Activated B cell treated with CpG ODN at 0.5 μM for 24 hours (primary cell): ENCODE data around the gene GRAMD2B. TPM values are rescaled to one million over a fixed set of nuclear protein-coding genes. Genes with fewer than 3 reads are reported as not detected.

Source experiments
- ATAC-seq: fragments of 200-7000 bp; cut with Tn5 transposase; one replicate; pipeline ENCODE4 v1.10.0; 2021; ENCODE audit warnings: low read depth, mild to moderate bottlenecking, moderate library complexity
- CTCF ChIA-PET: fragments of 350-600 bp; sonication (Branson Sonifier 250); formaldehyde crosslinking; loops from one replicate; lab custom pipeline; 2021; ENCODE audit warnings: antibody characterized with exemption; lab: Charles Lee
- POLR2A ChIA-PET: fragments of 350-600 bp; sonication (Branson Sonifier 250); formaldehyde crosslinking; loops from one replicate; lab custom pipeline; 2021; ENCODE audit warnings: antibody characterized with exemption; lab: Charles Lee
- DNase-seq: peaks from one replicate; pipeline ENCODE4 v3.0.0; 2022
- H3K27ac Mint-ChIP-seq: one replicate; pipeline ENCODE4 v1.8.0; 2020; ENCODE audit warnings: mixed read lengths
- H3K27me3 Mint-ChIP-seq: one replicate; pipeline ENCODE4 v1.8.0; 2021; ENCODE audit warnings: mixed read lengths
- H3K36me3 Mint-ChIP-seq: one replicate; pipeline ENCODE4 v1.8.0; 2021; ENCODE audit warnings: low read depth, mixed read lengths
- H3K4me1 Mint-ChIP-seq: one replicate; pipeline ENCODE4 v1.8.0; 2021; ENCODE audit warnings: mixed read lengths
- H3K4me3 Mint-ChIP-seq: one replicate; pipeline ENCODE4 v1.8.0; 2020; ENCODE audit warnings: mild to moderate bottlenecking, mixed read lengths
- H3K9me3 Mint-ChIP-seq: one replicate; pipeline ENCODE4 v1.8.0; 2020; ENCODE audit warnings: mixed read lengths
- CTCF ChIP-seq: fragments of 200-600 bp; IDR thresholded peaks from one replicate; pipeline ENCODE4 v1.8.0; 2022; ENCODE audit warnings: antibody characterized with exemption, mild to moderate bottlenecking
- intact Hi-C: fragments of 100-400 bp; cut with micrococcal nuclease; formaldehyde crosslinking; loops from one replicate; pipeline ENCODE4 v1.15.1; 2024
- total RNA-seq: library from RNA; stranded (reverse); gene quantifications from 2 replicates; pipeline ENCODE4 v1.2.3, GENCODE V29; 2022

The GRAMD2B gene
- total RNA-seq, 1 donor from 2014 or later: 4.9 TPM

GRCh38 chr5:126527158-126527557 lies 103.9 kb downstream of the GRAMD2B start:
- Mint-ChIP-seq H3K36me3 (no peaks in the 10 kb centered on the region), H3K9me3 (no peaks in the 10 kb centered on the region), H3K27me3 (peaks cover 10% of the 10 kb centered on the region), H3K27ac (no peak overlapping the region), H3K4me1 (no peaks in the 10 kb centered on the region), H3K4me3 (no peak overlapping the region)
- CTCF ChIA-PET: no interaction called here
- intact Hi-C loops: no loop called here
- no peak for DNase-seq
- TF ChIP-seq CTCF: no peak
- no peak for ATAC-seq
- POLR2A ChIA-PET: no interaction called here

- H3K4me3 Mint-ChIP-seq: no peak overlapping the region
- ATAC-seq (no peak), DNase-seq (no peak)
- no peaks in the 10 kb centered on the region for H3K36me3 Mint-ChIP-seq
- ChIA-PET POLR2A (no interaction called here), CTCF (no interaction called here)
- no peak for TF ChIP-seq CTCF
- no peak overlapping the region for H3K27ac Mint-ChIP-seq
- no peaks in the 10 kb centered on the region for H3K9me3 Mint-ChIP-seq
- H3K27me3 Mint-ChIP-seq: peaks cover 10% of the 10 kb centered on the region
- H3K4me1 Mint-ChIP-seq: no peaks in the 10 kb centered on the region
- intact Hi-C loops: no loop called here
Measured at GRCh38 chr5:126527892-126528291, 104.7 kb downstream of the GRAMD2B start.

- ATAC-seq (no peak), DNase-seq (no peak)
- peaks cover 4% of the 10 kb centered on the region for H3K27me3 Mint-ChIP-seq
- POLR2A ChIA-PET: no interaction called here
- no peaks in the 10 kb centered on the region for H3K9me3 Mint-ChIP-seq
- CTCF ChIA-PET: interaction anchor here (1.1 kb wide), 1 partner anchor 180 kb away, joined by 4 read pairs; no protein-coding TSS in a partner anchor
- H3K27ac Mint-ChIP-seq: no peak overlapping the region
- H3K4me3 Mint-ChIP-seq: no peak overlapping the region
- intact Hi-C loops: no loop called here
- H3K4me1 Mint-ChIP-seq: no peaks in the 10 kb centered on the region
- no peaks in the 10 kb centered on the region for H3K36me3 Mint-ChIP-seq
- TF ChIP-seq CTCF: no peak
Measured at GRCh38 chr5:126531543-126532120, 108.4 kb downstream of the GRAMD2B start.

- DNase-seq (no peak), ATAC-seq (no peak)
- no peaks in the 10 kb centered on the region for H3K36me3 Mint-ChIP-seq
- no peak for TF ChIP-seq CTCF
- no peak overlapping the region for H3K27ac Mint-ChIP-seq
- H3K4me3 Mint-ChIP-seq: no peak overlapping the region
- POLR2A ChIA-PET: no interaction called here
- peaks cover 1% of the 10 kb centered on the region for H3K27me3 Mint-ChIP-seq
- CTCF ChIA-PET: interaction anchor here (1.7 kb wide), 1 partner anchor 195 kb away, joined by 6 read pairs; no protein-coding TSS in a partner anchor
- H3K4me1 Mint-ChIP-seq: no peaks in the 10 kb centered on the region
- intact Hi-C loops: no loop called here
- H3K9me3 Mint-ChIP-seq: no peaks in the 10 kb centered on the region
Measured at GRCh38 chr5:126534553-126534952, 111.3 kb downstream of the GRAMD2B start.

- Mint-ChIP-seq H3K4me3 (no peak overlapping the region), H3K9me3 (no peaks in the 10 kb centered on the region), H3K4me1 (no peaks in the 10 kb centered on the region), H3K27ac (no peak overlapping the region), H3K36me3 (no peaks in the 10 kb centered on the region), H3K27me3 (peaks cover 1% of the 10 kb centered on the region)
- ATAC-seq (no peak), DNase-seq (no peak)
- CTCF ChIA-PET: interaction anchor here (1.6 kb wide), 1 partner anchor 198 kb away, joined by 8 read pairs; no protein-coding TSS in a partner anchor
- POLR2A ChIA-PET: no interaction called here
- intact Hi-C loops: loop anchor here (5.0 kb wide), 1 partner anchor 1599 kb away; no protein-coding TSS in a partner anchor
- TF ChIP-seq CTCF: no peak
Measured at GRCh38 chr5:126535856-126536545, 112.8 kb downstream of the GRAMD2B start.
